GM19238 (cell line): ENCODE measurements around the gene KRT80.

Source experiments
- DNase-seq: peaks from one replicate; pipeline ENCODE4 v3.0.0; 2011; ENCODE audit warnings: low spot score; ENCODE audit not compliant: insufficient read length

KRT80 gene

DNA sequence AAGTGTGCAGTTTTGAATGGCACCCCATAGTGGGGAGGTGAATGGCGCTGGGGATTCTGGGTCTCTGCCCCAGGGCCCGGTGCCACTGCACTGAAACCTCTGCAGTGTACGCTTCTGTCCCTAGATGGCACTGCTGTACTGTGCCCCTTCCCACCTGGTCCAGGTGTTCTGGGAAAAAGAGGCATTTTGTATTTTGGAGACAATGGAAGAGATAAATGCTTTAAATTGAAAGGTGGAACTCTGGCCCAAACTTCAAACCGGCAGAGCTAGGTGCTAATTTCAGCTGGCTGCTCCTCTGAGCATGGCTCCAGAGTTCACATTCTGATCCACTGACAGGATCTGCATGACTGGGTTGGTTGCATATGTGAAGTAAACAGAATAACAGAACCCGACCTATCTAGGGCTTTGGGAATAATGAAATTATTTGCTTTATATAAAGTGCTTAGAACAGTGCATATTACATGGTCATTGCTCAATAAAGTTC lies 52.2 kb downstream of the KRT80 start:
- peak; percentile 68 for DNase-seq

DNA sequence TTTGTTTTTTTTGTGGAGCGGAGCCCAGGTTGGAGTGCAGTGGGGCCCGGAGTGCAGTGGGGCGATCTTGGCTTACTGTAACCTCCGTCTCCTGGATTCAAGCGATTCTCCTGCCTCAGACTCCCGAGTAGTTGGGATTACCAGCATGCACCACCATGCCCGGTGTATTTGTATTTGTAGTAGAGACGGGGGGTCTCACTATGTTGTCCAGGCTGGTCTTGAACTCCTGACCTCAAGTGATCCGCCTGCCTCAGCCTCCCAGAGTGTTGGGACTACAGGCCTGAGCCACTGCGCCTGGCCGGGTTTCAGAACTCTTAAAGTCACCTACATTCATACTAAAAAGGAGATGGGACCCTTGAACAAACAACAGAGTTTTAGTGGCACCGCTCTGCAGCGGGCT lies 52.7 kb downstream of the KRT80 start:
- no peak for DNase-seq

DNA sequence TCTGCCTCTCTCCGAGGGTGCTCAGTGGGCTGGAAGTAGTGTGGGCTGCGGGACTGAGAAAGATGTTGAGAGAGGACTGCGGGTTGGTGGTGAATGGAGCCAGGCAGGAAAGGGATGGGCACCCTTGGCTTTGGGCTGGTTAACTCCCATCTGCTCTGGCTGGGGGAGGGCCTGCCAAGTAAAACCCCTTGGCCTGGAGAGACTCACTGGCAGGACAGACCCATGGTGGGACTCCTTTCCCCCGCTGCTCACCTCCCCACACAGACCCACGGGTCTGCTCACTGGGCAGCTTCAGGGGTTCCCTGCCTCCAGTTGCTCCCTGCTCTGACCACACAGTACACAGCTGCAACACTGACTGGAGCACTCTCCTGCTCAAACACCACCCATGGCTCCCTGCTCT lies 54.1 kb downstream of the KRT80 start:
- no peak for DNase-seq

DNA sequence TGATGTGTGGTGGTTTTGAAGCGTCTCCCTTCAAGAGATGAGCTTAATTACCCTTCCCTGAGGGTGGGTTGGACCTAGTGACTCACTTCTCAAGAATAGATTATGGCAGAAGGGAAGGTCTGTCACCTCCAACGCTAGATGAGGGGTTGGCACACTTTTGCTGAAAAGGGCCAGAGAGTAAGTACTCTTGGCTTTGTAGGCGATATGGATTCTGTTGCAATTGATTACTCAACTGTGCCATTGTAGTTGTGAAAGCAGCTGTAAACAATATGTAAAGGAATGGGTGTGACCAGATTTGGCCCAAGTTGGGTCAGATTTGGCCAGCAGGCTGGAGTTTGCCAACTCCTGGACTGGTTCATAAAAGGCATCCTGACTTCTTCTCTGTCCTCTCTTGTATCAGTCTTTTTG lies 59.1 kb downstream of the KRT80 start:
- DNase-seq = no peak

DNA sequence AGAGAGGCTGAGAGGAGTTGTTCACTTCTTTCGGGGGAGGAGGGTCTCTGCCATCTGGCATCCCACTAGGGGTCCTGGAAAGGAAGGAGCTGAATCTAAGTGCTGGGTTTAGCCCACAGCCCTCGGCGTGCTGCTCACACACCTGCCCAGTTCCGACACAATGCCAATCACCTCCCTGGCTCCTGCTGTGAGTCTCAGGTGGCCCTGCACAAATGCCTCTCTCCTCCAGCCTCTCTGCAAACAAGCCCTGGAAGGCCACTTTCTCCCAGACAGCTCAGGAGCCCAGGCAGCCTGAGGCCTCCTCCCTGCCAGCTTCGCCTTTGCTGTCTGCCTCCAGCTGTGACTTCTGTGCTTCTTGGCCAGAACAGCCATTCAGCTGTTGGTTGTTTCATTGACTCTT lies 61.1 kb downstream of the KRT80 start:
- peak; percentile 0 for DNase-seq

DNA sequence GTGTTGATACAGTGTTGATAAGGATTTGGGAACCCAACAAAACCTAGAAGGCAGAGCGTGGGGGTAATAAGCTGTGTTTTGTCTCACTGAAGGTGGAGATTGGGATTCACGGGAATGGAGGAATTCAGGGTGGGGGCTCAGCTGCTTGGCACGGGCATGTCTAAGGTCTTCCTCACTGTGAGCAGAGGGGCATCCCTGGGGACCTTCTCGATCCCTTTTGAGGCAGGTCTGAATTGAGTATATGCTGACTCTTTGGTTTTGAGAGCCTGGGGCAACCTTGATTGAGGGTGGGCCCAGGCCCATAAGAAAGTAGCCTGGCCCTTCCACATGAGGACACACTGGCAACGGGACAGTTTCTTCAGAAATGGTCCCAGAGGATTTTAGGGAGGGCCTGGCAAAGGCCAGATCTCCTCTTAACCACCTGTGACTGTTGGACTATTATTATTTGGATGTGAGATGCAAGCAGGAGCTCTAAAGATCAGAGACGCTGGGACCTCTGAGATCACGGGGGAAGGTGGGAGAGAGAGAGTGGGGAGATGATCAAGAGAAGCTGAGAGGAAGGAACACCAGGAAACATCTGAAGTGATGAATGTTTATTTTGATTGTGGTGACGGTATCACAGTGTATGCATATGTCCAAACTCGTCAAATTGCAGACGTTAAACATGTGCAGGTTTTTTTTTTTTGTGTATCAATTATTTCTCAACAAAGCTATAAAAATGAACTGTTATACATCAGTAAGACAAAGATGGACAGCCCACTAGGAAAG lies 63.9 kb downstream of the KRT80 start:
- DNase-seq = no peak

DNA sequence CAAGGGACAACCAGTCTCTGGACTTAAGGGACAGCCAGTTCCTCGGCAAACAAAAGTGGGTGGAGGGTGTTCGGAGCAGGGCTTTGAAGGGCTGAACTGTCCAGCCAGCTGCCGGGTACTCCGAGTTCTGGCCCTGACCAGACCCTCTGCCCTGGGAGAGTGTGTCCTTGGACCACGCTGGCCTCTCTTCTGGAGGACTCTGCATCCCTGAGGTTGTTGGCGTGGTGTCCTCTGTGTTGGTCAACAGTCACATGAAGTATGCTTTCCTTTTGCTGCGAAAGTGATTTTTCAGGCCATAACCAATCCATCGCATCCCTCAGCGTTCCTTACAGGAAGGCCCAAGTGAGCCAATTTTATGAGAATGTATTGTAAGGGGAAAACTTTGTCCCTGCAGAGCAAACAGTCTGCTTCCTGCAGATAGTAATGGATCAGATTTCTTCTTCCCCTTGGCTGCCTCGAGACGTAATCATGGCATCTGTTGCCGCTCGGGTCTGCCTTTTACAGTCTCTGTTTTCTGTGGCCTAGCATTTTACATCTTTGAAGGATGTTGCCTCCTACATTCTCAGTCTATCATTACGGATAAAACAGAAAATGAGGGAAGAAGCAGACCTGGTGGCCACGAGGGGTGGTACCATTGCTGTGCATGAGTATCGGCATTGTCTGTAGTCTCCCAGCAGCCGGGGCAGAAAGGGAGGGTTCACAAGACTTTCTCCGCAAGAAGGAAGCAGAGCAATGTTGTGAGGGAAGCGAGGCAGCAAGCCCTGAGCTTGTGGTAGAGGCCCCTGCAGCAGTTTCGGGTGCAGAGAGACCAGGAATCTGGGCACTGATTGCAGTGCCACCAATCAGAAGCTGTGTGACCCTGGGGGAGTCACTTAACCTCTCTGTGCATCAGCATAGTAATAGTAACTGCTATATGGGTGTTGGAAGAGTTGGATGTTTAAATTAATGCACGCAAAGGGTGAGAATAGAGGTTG lies 64.9 kb downstream of the KRT80 start:
- peak; percentile 1 for DNase-seq

DNA sequence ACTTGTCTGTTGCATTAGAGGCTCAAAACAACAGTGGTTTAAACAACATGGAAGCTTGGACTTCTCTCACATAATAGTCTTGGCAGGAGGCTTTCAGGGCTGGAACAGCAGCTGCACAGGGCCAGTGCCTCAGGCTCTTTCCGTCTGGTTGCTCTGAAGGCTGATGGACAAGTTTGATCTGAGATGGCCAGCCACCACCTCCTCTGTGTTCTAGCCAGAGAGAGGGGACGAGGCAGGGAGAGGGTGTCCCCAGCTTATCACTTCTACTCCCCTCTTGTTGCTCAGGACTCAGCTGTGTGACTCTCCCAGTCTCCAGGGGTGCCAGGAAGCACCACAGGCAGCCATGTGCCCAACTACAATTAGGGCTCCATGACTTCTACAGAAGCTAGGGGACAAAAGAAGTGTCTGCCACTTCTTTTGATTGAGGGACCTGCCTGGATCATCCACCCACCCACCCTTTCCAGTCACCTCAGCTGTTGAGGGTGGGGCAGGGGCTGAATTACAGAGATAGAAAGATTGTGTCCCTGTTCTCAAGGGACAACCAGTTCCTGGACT lies 65.7 kb downstream of the KRT80 start:
- DNase-seq = no peak

DNA sequence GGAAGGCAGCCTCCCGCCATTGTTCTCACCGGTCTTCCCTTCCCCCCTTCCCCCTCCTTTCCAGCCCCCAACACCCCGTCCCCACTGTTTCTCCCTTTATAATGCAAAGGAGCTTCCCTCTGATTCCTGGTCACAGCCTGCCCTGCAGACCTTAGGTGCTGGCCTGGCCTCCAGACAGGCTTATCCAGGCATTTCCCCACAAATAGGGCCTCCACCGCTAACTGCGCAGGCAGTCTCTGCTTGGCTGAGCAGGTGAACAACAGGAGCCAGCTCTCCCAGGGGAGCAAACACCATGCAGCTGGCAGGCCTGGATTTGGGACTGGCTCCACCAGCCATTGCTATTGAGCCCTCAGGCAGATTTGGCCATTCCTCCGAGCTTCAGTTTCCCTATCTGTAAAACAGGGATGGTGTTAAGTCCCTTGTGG lies 66.3 kb downstream of the KRT80 start:
- DNase-seq = no peak

DNA sequence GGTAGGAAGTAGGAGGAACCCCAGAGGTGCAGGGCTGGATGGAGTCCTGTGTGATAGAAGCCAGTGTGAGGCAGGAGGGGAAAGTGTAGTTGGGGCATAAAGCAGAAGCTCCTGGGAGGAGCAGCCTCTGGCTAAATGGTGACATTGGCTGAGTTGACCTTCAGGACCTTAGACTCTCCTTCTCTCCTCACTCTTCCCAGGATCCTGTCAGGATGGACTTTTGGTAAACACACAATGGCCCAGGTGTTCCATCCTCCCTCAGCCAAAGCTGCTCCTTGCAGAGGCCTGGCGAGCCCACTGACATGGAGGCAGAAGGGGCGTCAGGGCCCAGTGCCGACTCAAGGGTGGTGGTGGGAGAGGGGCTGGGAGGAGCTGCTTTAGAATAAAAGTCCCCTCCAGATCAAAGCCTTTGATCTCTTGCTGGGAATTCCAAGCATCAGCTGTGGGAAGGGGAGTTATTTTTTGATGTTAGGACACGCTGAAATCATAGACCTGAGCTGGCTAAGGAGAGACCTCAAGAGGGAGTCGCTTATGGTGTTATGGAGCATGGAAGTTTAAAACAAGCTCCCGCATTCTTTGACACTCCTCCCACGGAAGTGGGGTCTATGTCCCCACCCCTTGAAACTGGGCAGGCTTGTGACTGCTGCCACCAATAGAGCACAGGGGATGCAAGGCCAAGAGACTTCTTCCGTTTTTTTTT lies 68.2 kb downstream of the KRT80 start:
- DNase-seq = peak; percentile 16

DNA sequence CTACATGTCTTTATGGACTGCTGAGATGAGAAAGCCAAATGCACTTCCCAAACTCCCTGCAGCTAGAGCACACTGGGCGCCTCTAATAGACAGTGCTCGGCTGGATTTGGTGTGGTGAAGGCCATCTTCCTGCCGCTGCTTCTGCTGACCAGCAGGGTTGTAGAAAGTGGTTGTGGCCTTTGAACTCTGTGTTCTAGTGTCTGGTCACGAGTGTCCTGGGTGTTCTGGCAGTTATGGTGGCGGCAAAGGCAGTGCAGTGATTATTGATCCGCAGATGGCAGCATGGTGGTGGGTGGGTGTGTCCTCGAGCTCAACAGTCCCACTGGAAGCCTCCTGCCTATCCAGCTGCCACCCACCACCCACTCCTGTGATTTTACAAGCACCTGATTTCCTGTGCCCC lies 68.9 kb downstream of the KRT80 start:
- peak; percentile 0 for DNase-seq

DNA sequence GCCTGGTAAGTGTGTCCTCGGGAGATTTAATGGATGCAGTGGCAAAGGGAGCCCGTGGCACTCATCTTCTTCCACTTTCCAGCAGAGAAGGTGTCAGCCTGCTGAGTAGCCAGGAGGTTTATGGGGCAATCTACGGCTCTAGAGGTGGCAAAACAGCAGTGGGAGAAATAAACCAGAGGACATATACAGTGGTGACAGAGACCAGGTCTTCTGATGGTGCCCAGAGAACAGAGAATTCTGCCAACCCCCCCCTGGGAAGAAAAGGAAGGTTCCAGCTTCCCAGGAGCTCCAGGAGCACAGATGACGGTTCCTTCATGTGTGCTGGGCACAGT lies 69.3 kb downstream of the KRT80 start:
- no peak for DNase-seq

DNA sequence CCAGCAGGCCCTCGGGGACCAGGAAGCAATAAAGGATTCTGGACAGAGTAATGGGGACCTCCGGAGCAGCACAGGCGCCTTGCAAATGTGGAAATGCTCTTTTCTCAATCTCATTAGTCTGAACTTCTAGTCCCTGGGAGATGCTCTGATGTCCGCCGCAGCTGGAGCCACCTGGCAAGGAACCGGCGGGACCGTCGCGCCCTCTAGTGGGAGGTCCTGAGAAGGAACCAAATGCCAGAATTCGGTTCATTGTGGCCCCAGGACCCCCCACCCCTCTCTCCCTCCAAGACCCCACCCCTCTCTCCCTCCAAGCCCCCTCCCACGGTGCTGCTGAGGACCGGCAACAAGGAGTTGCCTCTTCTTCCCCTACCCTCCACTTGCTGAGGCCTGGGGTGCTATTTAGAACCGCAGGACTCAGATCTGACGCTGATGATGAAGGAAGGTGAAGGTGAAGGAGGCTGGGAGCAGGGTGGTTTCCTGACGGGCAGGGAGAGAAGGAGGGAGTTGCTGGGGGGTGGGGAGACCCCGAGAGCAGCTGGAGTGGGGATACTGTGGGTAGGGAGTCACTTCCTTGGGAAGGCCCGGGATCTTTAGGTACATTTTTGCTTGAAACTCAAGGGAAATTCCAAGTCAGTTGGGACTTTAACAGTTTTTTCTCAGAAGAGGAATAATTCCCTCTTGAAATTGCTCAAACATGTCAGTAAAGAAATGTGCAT lies 69.8 kb downstream of the KRT80 start:
- DNase-seq = peak; percentile 67

DNA sequence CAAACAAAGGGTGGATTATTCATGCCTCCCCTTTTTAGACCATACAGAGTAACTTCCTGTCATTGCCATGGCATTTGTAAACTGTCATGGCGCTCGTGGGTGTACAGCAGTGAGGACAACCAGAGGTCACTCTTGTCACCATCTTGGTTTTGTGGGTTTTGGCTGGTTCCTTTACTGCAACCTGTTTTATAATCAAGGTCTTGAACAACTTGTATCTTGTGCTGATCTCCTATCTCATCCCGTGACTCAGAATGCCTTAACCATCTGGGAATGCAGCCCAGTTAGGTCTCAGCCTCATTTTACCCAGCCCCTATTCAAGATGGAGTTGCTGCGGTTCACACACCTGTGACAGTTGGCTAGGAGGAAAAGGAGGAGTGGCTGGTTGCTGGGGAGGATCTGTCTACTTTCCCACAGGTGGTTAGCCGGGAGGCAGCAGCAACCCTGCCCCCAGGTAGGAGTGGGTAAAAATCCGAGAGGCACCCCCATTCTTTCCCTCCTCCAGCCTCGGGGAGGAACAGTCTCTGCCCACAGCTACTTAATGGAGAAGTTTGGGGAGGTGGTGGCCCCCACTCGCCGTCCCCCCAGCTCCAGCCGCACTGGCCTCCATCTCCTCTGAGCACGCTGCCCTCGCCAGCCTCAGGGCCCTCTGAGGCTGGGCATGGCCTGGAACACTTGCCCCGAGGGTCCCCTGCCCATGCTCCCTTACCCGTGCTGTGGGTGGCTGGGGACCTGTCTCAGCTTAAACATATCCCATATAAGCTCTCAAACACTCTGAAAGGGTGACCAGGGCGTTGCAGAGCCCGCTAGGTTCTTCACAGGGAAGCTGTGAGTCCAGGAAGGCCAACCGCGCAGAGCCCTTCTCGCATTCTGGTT lies 70.6 kb downstream of the KRT80 start:
- DNase-seq = no peak

DNA sequence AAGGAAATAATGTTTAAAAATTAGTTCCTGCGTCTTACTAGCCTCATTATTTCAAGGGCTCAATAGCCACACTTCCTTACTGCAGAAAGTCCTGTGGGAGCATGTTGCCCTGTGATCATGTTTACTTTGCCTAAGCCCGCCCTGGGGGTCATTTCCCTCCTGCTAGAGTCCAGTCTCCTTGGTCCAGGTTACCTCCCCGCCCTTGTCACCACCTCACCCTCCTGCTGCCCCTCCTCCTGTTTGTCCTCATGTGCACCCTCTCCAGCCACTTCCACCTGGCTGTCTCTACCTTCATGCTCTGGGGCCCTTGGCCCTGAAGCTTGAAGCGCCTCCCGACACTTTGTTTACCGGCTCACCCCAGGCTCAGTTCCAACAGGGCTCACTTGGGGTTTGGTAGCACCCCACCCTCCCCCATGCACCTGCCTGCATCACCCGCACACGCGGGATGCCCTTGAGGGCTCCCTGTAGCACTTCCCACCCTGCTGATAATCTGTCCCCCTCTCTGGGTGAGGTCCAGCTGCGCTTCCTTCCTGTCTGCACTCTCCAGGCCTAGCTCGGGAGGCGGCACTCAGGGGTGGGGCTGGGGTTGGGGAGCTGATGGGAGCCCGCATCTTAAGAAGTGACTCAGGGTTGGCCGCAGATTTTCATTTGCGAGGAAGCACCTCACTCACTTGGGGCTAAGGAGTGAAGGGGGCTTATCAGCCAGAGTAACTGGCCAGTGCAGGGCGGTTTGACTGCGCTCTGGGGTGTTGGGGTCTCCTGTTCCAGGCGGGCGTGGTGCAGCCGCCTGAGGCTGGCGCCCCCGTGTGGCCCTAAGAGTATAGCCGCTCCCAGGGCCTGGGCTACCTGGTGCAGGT lies 72.2 kb downstream of the KRT80 start:
- DNase-seq = no peak
